Memory B cell (primary cell): Measurements from ENCODE around the gene KCNMA1.

Experiments
- ATAC-seq: fragments of 150-1000 bp; cut with Tn5 transposase; 2 replicates; pipeline ENCODE4 v1.10.0; 2021; ENCODE audit warnings: low read depth, mild to moderate bottlenecking, moderate library complexity
- DNase-seq, 2 donors: peaks; one replicate each; pipeline ENCODE4 v3.0.0; 2022; ENCODE audit warnings: low spot score in 2 of 2
- H3K27ac Mint-ChIP-seq: one replicate; pipeline ENCODE4 v1.8.0; 2022; ENCODE audit warnings: mild to moderate bottlenecking, moderate library complexity, mixed read lengths
- H3K27me3 Mint-ChIP-seq: one replicate; pipeline ENCODE4 v1.8.0; 2022; ENCODE audit warnings: mixed read lengths
- H3K36me3 Mint-ChIP-seq: one replicate; pipeline ENCODE4 v1.8.0; 2022; ENCODE audit warnings: mild to moderate bottlenecking, mixed read lengths
- H3K4me1 Mint-ChIP-seq: one replicate; pipeline ENCODE4 v1.8.0; 2022; ENCODE audit warnings: mixed read lengths
- H3K4me3 Mint-ChIP-seq: one replicate; pipeline ENCODE4 v1.8.0; 2022; ENCODE audit warnings: mild to moderate bottlenecking, moderate library complexity, mixed read lengths
- H3K9me3 Mint-ChIP-seq: one replicate; pipeline ENCODE4 v1.8.0; 2022; ENCODE audit warnings: mixed read lengths

The KCNMA1 gene

GRCh38 chr10:76858721-76859120 lies 778.9 kb downstream of the KCNMA1 start:
- Mint-ChIP-seq H3K4me3 (no peak overlapping the region), H3K4me1 (no peaks in the 10 kb centered on the region), H3K9me3 (peaks cover 5% of the 10 kb centered on the region), H3K27me3 (no peaks in the 10 kb centered on the region), H3K27ac (no peak overlapping the region), H3K36me3 (no peaks in the 10 kb centered on the region)
- no peak for DNase-seq
- ATAC-seq: no peak

- peaks cover 2% of the 10 kb centered on the region for H3K27me3 Mint-ChIP-seq
- peaks cover 2% of the 10 kb centered on the region for H3K9me3 Mint-ChIP-seq
- ATAC-seq (no peak), DNase-seq (no peak)
- H3K4me1 Mint-ChIP-seq: no peaks in the 10 kb centered on the region
- no peak overlapping the region for H3K27ac Mint-ChIP-seq
- no peaks in the 10 kb centered on the region for H3K36me3 Mint-ChIP-seq
- H3K4me3 Mint-ChIP-seq: no peak overlapping the region
Measured at GRCh38 chr10:76840802-76841201, 796.8 kb downstream of the KCNMA1 start.

- Mint-ChIP-seq H3K4me3 (no peak overlapping the region), H3K9me3 (peaks cover 2% of the 10 kb centered on the region), H3K36me3 (no peaks in the 10 kb centered on the region), H3K4me1 (no peaks in the 10 kb centered on the region), H3K27ac (no peak overlapping the region), H3K27me3 (peaks cover 2% of the 10 kb centered on the region)
- ATAC-seq: no peak
- DNase-seq: no peak
Measured at GRCh38 chr10:76839276-76839675, 798.3 kb downstream of the KCNMA1 start.

- H3K27me3 Mint-ChIP-seq: peaks cover 2% of the 10 kb centered on the region
- peaks cover 5% of the 10 kb centered on the region for H3K9me3 Mint-ChIP-seq
- H3K36me3 Mint-ChIP-seq: no peaks in the 10 kb centered on the region
- no peak overlapping the region for H3K4me3 Mint-ChIP-seq
- no peak for DNase-seq
- H3K4me1 Mint-ChIP-seq: no peaks in the 10 kb centered on the region
- no peak overlapping the region for H3K27ac Mint-ChIP-seq
- ATAC-seq: no peak
Measured at GRCh38 chr10:76830218-76830617, 807.4 kb downstream of the KCNMA1 start.

GRCh38 chr10:76829724-76830123 lies 807.9 kb downstream of the KCNMA1 start:
- no peak overlapping the region for H3K4me3 Mint-ChIP-seq
- peaks cover 5% of the 10 kb centered on the region for H3K9me3 Mint-ChIP-seq
- H3K27ac Mint-ChIP-seq: no peak overlapping the region
- no peaks in the 10 kb centered on the region for H3K4me1 Mint-ChIP-seq
- no peak for DNase-seq
- peaks cover 2% of the 10 kb centered on the region for H3K27me3 Mint-ChIP-seq
- no peaks in the 10 kb centered on the region for H3K36me3 Mint-ChIP-seq
- ATAC-seq: no peak
